ENCODE results near the gene SFMBT1.

SFMBT1 gene

DNA sequence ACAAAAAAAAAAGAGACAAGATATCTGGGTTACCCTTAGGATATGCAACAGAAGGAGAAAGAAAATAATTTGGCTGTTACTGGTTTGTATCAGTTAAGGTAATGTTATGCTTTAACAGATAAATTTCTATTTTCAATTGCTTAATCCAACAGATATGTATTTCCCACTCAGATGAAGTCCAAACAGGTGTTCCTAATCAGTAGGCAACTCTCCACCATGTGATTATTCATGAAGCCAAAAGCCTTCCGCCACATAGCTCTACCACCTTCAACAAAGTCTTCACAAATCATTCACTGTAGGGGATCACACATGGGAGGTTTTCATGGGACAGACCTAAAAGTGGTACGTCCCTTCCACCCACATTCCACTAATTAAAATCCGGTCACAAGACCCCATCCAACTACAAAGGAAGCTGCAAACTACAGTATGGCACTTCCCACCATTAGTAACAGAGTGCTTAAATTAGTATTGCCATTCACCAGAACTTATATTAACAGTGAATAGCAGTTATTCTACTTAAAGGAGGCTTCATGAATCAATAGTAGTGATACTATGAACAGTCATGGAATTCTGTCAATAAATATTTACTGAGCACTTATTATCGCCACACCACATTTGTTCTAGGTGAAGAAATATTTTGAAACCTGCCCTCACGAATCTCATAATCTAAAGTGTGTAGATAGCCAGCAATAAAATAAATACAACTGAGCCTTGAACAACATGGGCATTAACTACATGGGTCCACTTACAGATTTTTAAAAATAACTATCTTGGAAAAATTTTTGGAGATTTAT is 66.5 kb downstream of the SFMBT1 start:
- TF ChIP-seq, protein P1, sequence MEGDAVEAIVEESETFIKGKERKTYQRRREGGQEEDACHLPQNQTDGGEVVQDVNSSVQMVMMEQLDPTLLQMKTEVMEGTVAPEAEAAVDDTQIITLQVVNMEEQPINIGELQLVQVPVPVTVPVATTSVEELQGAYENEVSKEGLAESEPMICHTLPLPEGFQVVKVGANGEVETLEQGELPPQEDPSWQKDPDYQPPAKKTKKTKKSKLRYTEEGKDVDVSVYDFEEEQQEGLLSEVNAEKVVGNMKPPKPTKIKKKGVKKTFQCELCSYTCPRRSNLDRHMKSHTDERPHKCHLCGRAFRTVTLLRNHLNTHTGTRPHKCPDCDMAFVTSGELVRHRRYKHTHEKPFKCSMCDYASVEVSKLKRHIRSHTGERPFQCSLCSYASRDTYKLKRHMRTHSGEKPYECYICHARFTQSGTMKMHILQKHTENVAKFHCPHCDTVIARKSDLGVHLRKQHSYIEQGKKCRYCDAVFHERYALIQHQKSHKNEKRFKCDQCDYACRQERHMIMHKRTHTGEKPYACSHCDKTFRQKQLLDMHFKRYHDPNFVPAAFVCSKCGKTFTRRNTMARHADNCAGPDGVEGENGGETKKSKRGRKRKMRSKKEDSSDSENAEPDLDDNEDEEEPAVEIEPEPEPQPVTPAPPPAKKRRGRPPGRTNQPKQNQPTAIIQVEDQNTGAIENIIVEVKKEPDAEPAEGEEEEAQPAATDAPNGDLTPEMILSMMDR (IDR thresholded peaks at IDR 0.05): no peak
- DNase-seq (ENCODE audit: low spot score): no peak
- Histone ChIP-seq H3K27ac (no peak overlapping the region), H3K4me3 (no peak overlapping the region)

DNA sequence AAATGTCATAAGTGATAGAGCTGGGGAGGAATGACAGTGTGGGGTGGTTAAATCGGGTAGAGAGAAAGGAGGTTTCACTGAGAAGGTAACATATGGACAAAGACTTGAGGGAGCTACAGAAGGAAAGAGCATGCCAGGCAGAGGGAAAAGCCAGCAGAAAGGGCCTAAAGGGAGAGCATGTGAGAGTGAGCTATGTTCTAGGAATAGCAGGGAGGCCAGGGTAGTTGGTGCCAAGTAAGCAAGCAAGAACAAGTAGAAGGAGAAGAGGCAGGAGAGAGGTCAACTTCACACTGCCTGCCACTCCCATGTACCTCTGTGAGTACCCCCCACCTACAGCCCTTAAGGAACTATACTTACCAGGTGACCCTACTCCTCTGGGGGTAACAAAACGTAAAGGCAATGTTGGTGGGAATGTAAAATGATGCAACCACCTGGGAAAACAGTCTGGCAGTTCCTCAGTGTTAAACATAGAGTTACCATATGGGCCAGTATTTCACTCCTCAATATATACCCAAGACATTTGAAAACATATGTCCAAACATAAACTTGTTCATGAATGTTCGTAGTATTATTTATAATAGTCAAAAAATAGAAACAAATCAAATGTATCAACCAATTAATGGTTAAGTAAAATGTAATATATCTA is 67.6 kb downstream of the SFMBT1 start:
- TF ChIP-seq, protein P1 (IDR thresholded peaks at IDR 0.05): no peak
- no peak overlapping the region for H3K27ac ChIP-seq
- DNase-seq (ENCODE audit: low spot score): no peak

DNA sequence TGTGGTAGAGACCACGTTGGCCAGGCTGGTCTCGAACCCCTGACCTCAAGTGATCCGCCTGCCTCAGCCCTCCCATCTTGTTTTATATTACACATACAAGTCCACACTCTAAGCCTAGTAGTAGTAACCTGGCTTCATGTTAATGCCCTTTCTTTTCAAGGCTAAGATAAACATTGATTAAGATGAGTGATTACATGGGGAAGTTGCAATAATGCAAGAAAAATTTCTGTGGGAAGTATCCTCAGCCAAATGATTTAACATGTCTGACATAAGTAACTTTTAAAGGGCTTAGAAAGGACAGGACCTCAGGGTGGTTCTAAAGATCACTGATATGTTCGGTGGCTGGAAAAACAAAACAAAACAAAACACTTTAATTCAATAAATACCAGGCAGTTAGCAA is 72.1 kb downstream of the SFMBT1 start:
- TF ChIP-seq, protein P1 (IDR thresholded peaks at IDR 0.05): no peak
- H3K4me3 ChIP-seq: no peak overlapping the region
- H3K27ac ChIP-seq: no peak overlapping the region
- no peak for DNase-seq (ENCODE audit: low spot score)

More for the DNA sequence above, 67.6 kb downstream of the SFMBT1 start:
- H3K4me3 ChIP-seq: no peak overlapping the region

DNA sequence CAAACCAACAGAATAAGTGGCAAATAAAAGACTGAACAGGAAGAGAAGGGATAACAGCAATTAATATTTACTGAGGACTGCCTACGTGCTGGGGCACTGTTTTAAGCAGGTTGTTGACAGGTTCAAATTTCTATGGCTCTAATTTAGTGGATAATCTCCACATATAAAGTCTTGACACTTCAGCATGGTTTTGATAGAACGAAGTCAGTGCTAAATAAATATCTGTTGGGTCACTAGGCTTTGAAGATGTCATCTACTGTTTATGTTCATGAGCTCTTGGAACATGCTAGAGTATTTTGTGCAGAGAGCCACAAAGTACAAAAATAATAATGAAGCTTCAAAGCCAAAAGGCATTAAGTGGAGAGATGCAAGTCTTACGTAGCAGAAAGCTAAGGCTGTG is 74.0 kb downstream of the SFMBT1 start:
- H3K27ac ChIP-seq: no peak overlapping the region
- TF ChIP-seq, protein P1 (IDR thresholded peaks at IDR 0.05): no peak

DNA sequence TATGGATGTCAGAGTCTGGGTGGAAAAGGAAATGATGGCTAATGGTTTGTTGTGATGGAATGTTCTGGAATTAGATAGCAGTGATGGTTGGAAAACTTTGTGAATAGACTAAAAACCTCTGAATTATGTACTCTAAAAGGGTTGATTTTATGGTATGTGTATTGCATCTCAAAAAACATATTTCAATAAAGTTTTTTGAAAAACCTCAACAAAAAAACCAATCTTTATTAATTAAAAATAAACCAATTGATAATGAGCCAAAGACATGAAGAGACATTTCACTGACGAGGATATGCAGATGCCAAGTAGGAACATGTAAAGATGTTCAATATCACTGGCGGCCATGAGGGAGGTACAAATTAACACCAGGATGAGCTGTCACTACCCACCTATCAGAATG is 78.5 kb downstream of the SFMBT1 start:
- no peak for DNase-seq (ENCODE audit: low spot score)
- TF ChIP-seq, protein P1 (IDR thresholded peaks at IDR 0.05): no peak
- Histone ChIP-seq H3K27ac (no peak overlapping the region), H3K4me3 (no peak overlapping the region)

More for the DNA sequence above, 74.0 kb downstream of the SFMBT1 start:
- DNase-seq (ENCODE audit: low spot score): no peak
- no peak overlapping the region for H3K4me3 ChIP-seq

DNA sequence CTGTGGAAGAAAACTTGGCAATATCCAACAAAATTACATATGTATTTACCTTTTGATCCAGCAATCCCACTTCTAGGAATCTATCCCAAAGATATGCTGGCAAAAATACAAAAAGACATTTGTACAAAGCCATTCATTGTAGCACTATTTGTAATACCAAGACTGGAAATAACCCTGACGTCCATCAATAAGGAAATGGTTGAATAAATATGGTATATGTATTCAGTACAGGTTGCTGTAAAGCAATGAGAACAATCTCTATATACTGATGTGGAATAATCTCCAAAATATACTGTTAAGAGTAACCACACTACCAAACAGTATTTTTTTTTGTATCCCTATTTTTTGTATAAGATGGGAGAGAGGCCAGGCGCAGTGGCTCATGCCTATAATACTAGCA is 83.7 kb downstream of the SFMBT1 start:
- H3K27ac ChIP-seq: no peak overlapping the region
- DNase-seq (ENCODE audit: low spot score): no peak
- TF ChIP-seq, protein P1 (IDR thresholded peaks at IDR 0.05): no peak

DNA sequence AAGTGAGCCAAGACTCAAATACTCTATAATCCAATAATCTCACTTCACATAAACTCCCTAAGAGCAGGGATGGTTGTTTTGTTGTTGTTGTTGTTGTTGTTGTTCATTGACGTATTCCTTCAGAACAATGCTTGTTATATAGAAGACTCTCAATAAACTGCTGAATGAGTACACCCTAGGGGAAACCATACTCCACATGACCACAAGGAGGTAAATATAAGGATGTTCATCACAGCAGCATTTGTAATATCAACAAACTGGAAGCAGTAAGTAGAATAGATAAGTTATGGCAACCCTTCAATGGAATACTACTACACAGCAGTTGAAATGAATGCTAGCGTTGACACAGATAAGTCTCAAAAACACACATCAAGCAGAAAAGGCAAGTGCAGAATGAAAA is 86.1 kb downstream of the SFMBT1 start:
- TF ChIP-seq, protein P1 (IDR thresholded peaks at IDR 0.05): no peak
- Histone ChIP-seq H3K27ac (no peak overlapping the region), H3K4me3 (no peak overlapping the region)
- DNase-seq (ENCODE audit: low spot score): no peak

More for the DNA sequence above, 83.7 kb downstream of the SFMBT1 start:
- no peak overlapping the region for H3K4me3 ChIP-seq

Measured in coronary artery (tissue), 2 donors.